ENCODE measurements around the gene CDIP1.

Gene CDIP1

GRCh38 chr16:4537376-4538343 lies 913 bp downstream of the CDIP1 start:
- DNase-seq, result peak in 1 of 2 experiments; percentile 46

GRCh38 chr16:4536391-4537106 lies 2.0 kb downstream of the CDIP1 start:
- no peak for DNase-seq

- DNase-seq, result no peak
Measured at GRCh38 chr16:4535627-4536108, 2.9 kb downstream of the CDIP1 start.

GRCh38 chr16:4534151-4534790 lies 4.3 kb downstream of the CDIP1 start:
- no peak for DNase-seq

- DNase-seq, result no peak
Measured at GRCh38 chr16:4533490-4533889, 5.1 kb downstream of the CDIP1 start.

GRCh38 chr16:4532238-4532637 lies 6.3 kb downstream of the CDIP1 start:
- DNase-seq, result no peak

GRCh38 chr16:4531811-4532210 lies 6.8 kb downstream of the CDIP1 start:
- no peak for DNase-seq

- DNase-seq, result no peak
Measured at GRCh38 chr16:4529085-4530060, 9.2 kb downstream of the CDIP1 start.

- DNase-seq, result no peak
Measured at GRCh38 chr16:4525634-4526277, 12.8 kb downstream of the CDIP1 start.

GRCh38 chr16:4525069-4525468 lies 13.5 kb downstream of the CDIP1 start:
- DNase-seq, result no peak

GRCh38 chr16:4524571-4524970 lies 14.0 kb downstream of the CDIP1 start:
- no peak for DNase-seq

- no peak for DNase-seq
Measured at GRCh38 chr16:4523686-4524085, 14.9 kb downstream of the CDIP1 start.

- DNase-seq, result no peak
Measured at GRCh38 chr16:4522051-4522581, 16.5 kb downstream of the CDIP1 start.

- DNase-seq, result no peak
Measured at GRCh38 chr16:4520913-4521312, 17.7 kb downstream of the CDIP1 start.

GRCh38 chr16:4519274-4520058 lies 19.1 kb downstream of the CDIP1 start:
- DNase-seq, result no peak

- DNase-seq, result peak in 1 of 2 experiments; percentile 46
Measured at GRCh38 chr16:4517812-4518680, 20.5 kb downstream of the CDIP1 start.

- DNase-seq, result no peak
Measured at GRCh38 chr16:4515611-4516233, 22.9 kb downstream of the CDIP1 start.

GRCh38 chr16:4514606-4515005 lies 24.0 kb downstream of the CDIP1 start:
- DNase-seq, result no peak

GRCh38 chr16:4513881-4514280 lies 24.7 kb downstream of the CDIP1 start:
- DNase-seq, result no peak

All from NCI-H526 (cell line).